CD4-positive, alpha-beta T cell (primary cell): ENCODE measurements around the gene CFAP100. TPM values are rescaled to one million over a fixed set of nuclear protein-coding genes. Genes with fewer than 3 reads are reported as not detected.

Source experiments
- ATAC-seq: fragments of 200-7000 bp; cut with Tn5 transposase; one replicate; pipeline ENCODE4 v1.10.0; 2022; ENCODE audit warnings: mild to moderate bottlenecking; ENCODE audit not compliant: poor library complexity
- CTCF ChIA-PET: fragments of 350-600 bp; sonication (Branson Sonifier 250); formaldehyde crosslinking; loops from one replicate; lab custom pipeline; 2021; ENCODE audit warnings: antibody characterized with exemption, inconsistent platforms; lab: Charles Lee
- POLR2A ChIA-PET: fragments of 350-600 bp; sonication (Branson Sonifier 250); formaldehyde crosslinking; loops from one replicate; lab custom pipeline; 2021; ENCODE audit warnings: antibody characterized with exemption, inconsistent platforms; lab: Charles Lee
- DNase-seq, 14 experiments: peaks; one replicate each; pipeline ENCODE4 v3.0.0-alpha.2; 2013 to 2020; ENCODE audit warnings: mixed read lengths in 2 of 14
- H3K27ac ChIP-seq, 2 donors: one replicate each; pipeline versions ENCODE4 v1.5.1 to v1.7.0; 2013; ENCODE audit warnings: low read length in 2 of 2, low read depth in 1 of 2, mild to moderate bottlenecking in 1 of 2
- H3K27me3 ChIP-seq, 2 experiments: 1 replicate in 1 of 2; 2 replicates in 1 of 2; pipeline versions ENCODE4 v1.6.1 to v1.7.0; 2013; ENCODE audit warnings: low read length in 2 of 2, control low read depth in 1 of 2, mild to moderate bottlenecking in 1 of 2, moderate library complexity in 1 of 2; ENCODE audit not compliant: insufficient read depth in 2 of 2, control insufficient read depth in 1 of 2
- H3K36me3 ChIP-seq: one replicate; pipeline ENCODE4 v1.6.1; 2013; ENCODE audit warnings: low read length, control low read depth; ENCODE audit not compliant: insufficient read depth
- H3K4me1 ChIP-seq: one replicate; pipeline ENCODE4 v1.6.1; 2013; ENCODE audit warnings: low read length, control low read depth; ENCODE audit not compliant: insufficient read depth
- H3K4me3 ChIP-seq: one replicate; pipeline ENCODE4 v1.5.1; 2013; ENCODE audit warnings: mild to moderate bottlenecking, low read length, moderate library complexity
- H3K9me3 ChIP-seq, 2 experiments: 1 replicate in 1 of 2; 2 replicates in 1 of 2; pipeline versions ENCODE4 v1.6.1 to v1.7.0; 2013; ENCODE audit warnings: low read length in 2 of 2, mild to moderate bottlenecking in 2 of 2, control low read depth in 1 of 2, moderate library complexity in 1 of 2; ENCODE audit not compliant: control insufficient read depth in 1 of 2, insufficient read depth in 1 of 2
- H3K27ac Mint-ChIP-seq: one replicate; pipeline ENCODE4 v1.8.0; 2020; ENCODE audit warnings: mixed read lengths
- H3K27me3 Mint-ChIP-seq: one replicate; pipeline ENCODE4 v1.8.0; 2021; ENCODE audit warnings: mixed read lengths
- H3K36me3 Mint-ChIP-seq: one replicate; pipeline ENCODE4 v1.8.0; 2021; ENCODE audit warnings: low read depth, mixed read lengths
- H3K4me1 Mint-ChIP-seq: one replicate; pipeline ENCODE4 v1.8.0; 2021; ENCODE audit warnings: low read depth, mixed read lengths
- H3K4me3 Mint-ChIP-seq: one replicate; pipeline ENCODE4 v1.8.0; 2020; ENCODE audit warnings: mild to moderate bottlenecking, mixed read lengths
- H3K9me3 Mint-ChIP-seq: one replicate; pipeline ENCODE4 v1.8.0; 2020; ENCODE audit warnings: mixed read lengths
- intact Hi-C, 2 experiments: fragments of 100-400 bp; cut with DNase I in 1 of 2; cut with micrococcal nuclease in 1 of 2; formaldehyde crosslinking; loops; one replicate each; pipeline versions ENCODE4 v1.15.1 to v1.9.0; 2023 to 2025; cut with DNase I, micrococcal nuclease
- total RNA-seq, 174 experiments: library from RNA in 2 of 174; stranded (reverse) in 2 of 174; gene quantifications; one replicate each; pipeline ENCODE4 v1.2.3 and lab custom pipeline; 2021 to 2026
- TF ChIP-seq, protein P1 (sequence below): fragments of 200-600 bp; IDR thresholded peaks from one replicate; pipeline ENCODE4 v1.8.0; 2022; ENCODE audit warnings: antibody characterized with exemption, mild to moderate bottlenecking

Gene CFAP100
- total RNA-seq, 2 experiments from 2014 or later: not detected

DNA sequence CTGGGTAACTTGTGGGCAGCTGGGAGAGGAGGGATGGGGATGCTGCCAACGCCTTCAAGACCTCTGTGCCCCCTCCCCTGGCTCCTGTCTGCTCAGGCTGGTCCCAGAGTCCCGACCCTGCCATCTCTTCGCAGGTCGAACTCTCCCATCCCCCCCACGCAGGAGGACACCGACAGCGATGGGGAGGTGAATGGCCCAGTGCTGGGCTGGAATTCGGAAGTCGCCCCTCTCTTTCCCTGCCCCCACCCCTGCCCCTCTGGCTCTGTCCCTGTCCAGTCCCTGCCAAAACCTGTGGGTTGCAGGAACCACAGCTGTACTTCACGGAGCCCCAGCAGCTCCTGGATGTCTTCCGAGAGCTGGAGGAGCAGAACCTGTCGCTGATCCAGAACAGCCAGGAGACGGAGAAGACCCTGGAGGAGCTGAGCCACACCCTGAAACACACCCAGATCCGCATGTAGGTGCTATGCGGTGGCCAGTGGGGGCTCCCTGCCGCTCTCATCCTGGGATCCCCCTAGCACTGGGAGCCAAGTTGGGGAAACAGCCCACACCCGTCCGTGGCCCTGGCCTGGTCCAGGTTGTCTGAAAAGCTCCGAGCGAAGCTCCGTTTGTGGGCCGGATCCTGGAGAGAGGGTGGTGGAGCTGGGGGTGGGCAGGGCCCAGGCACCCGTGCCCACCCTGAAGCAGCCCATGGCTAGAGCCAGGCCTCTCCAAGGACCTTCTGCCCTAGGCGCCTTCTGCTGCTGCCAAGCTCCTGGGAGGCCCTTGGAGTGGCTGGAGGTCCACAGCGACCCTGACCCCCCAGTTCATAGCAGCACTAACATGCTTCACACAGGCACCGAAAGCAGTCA lies 28.7 kb downstream of the CFAP100 start:
- ATAC-seq (no peak), DNase-seq (peak in 1 of 14 experiments; percentile 7)
- peaks cover 14% of the 10 kb centered on the region for H3K9me3 Mint-ChIP-seq
- H3K36me3 Mint-ChIP-seq: peaks cover 9% of the 10 kb centered on the region
- H3K27ac Mint-ChIP-seq: no peak overlapping the region
- H3K4me1 Mint-ChIP-seq: no peaks in the 10 kb centered on the region
- Histone ChIP-seq H3K4me3 (no peak overlapping the region), H3K36me3 (no peaks in the 10 kb centered on the region), H3K4me1 (no peaks in the 10 kb centered on the region), H3K9me3 (peaks cover 8 to 17% of the 10 kb centered on the region in 2 experiments), H3K27ac (no peak overlapping the region), H3K27me3 (no peaks in the 10 kb centered on the region)
- no peaks in the 10 kb centered on the region for H3K27me3 Mint-ChIP-seq
- intact Hi-C loops: no loop called here
- TF ChIP-seq, protein P1, sequence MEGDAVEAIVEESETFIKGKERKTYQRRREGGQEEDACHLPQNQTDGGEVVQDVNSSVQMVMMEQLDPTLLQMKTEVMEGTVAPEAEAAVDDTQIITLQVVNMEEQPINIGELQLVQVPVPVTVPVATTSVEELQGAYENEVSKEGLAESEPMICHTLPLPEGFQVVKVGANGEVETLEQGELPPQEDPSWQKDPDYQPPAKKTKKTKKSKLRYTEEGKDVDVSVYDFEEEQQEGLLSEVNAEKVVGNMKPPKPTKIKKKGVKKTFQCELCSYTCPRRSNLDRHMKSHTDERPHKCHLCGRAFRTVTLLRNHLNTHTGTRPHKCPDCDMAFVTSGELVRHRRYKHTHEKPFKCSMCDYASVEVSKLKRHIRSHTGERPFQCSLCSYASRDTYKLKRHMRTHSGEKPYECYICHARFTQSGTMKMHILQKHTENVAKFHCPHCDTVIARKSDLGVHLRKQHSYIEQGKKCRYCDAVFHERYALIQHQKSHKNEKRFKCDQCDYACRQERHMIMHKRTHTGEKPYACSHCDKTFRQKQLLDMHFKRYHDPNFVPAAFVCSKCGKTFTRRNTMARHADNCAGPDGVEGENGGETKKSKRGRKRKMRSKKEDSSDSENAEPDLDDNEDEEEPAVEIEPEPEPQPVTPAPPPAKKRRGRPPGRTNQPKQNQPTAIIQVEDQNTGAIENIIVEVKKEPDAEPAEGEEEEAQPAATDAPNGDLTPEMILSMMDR: no peak
- POLR2A ChIA-PET: no interaction called here
- no peak overlapping the region for H3K4me3 Mint-ChIP-seq
- CTCF ChIA-PET: no interaction called here

DNA sequence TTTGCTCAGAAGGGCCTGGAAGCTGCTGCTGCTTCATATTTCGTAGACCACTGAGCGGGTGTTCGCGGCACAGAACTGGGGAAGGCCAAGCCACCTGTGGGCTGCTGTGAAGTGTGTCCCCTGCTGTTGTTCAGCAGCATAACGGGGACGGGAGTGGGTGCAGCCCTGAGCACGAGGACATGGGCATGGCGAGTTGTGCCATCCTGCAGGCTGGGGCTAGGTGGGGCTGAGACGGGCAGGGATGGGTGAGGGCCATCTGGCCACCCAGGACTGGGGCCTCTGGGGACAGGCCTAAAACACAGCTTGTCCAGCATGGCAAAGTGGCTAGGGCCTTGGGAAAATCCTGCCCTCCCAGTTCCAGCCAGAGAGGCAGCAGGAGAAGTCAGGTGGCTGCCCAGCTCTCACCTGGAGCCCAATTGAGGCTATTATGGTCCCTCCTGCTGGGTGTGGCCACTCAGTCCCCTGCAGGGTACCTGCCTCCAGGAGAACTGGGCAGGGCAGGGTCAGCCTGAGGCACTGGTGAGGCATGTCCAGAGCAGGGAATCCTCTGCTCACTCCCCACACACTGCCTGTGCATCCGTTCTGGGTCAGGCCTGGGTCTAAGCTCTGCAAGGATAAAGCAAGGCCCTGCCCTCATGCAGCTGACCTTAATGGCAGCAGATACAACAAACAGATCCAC lies 29.5 kb downstream of the CFAP100 start:
- Mint-ChIP-seq H3K9me3 (peaks cover 14% of the 10 kb centered on the region), H3K4me3 (no peak overlapping the region), H3K27me3 (no peaks in the 10 kb centered on the region), H3K4me1 (no peaks in the 10 kb centered on the region), H3K36me3 (peaks cover 9% of the 10 kb centered on the region), H3K27ac (no peak overlapping the region)
- Histone ChIP-seq H3K4me1 (no peaks in the 10 kb centered on the region), H3K27ac (no peak overlapping the region), H3K9me3 (peaks cover 8 to 17% of the 10 kb centered on the region in 2 experiments), H3K4me3 (no peak overlapping the region), H3K27me3 (no peaks in the 10 kb centered on the region), H3K36me3 (no peaks in the 10 kb centered on the region)
- CTCF ChIA-PET: no interaction called here
- DNase-seq (no peak), ATAC-seq (no peak)
- intact Hi-C loops: no loop called here
- POLR2A ChIA-PET: no interaction called here
- TF ChIP-seq, protein P1: no peak

DNA sequence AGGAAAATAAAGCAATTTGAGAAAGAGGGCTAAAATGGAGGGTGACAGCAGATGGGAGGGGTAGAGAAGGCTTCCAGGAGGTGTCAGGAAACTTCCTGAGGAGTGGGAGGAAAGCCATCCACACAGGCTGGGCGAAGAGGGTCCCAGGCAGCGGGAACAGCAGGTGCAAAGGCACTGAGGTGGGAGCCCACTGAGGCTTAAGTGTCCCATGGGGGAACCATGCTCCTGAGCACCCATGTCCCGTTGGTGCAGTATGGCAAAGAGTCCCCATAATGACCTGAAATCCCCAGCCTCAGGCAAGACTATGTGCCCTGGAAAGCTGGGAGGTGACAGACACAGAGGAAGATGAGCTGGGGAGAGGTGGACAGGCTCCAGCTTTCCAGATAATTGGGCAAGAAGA lies 30.0 kb downstream of the CFAP100 start:
- POLR2A ChIA-PET: no interaction called here
- Mint-ChIP-seq H3K4me1 (no peaks in the 10 kb centered on the region), H3K27ac (no peak overlapping the region), H3K4me3 (no peak overlapping the region), H3K27me3 (no peaks in the 10 kb centered on the region), H3K36me3 (peaks cover 9% of the 10 kb centered on the region), H3K9me3 (peaks cover 14% of the 10 kb centered on the region)
- TF ChIP-seq, protein P1: no peak
- H3K9me3 ChIP-seq: peaks cover 8 to 17% of the 10 kb centered on the region in 2 experiments
- H3K4me1 ChIP-seq: no peaks in the 10 kb centered on the region
- no peaks in the 10 kb centered on the region for H3K36me3 ChIP-seq
- DNase-seq (no peak), ATAC-seq (no peak)
- no peak overlapping the region for H3K4me3 ChIP-seq
- no peak overlapping the region for H3K27ac ChIP-seq
- intact Hi-C loops: no loop called here
- no peaks in the 10 kb centered on the region for H3K27me3 ChIP-seq
- CTCF ChIA-PET: no interaction called here
